Measurements from ENCODE around the gene EFNA5. TPM values are rescaled to one million over a fixed set of nuclear protein-coding genes. Genes with fewer than 3 reads are reported as not detected.

Gene EFNA5
- total and polyA plus RNA-seq, 4 donors = 4.2 to 11.8 (median 8.3) TPM

GRCh38 chr5:107577394-107577950, 93.3 kb downstream of the EFNA5 start:
- no peak for ATAC-seq (ENCODE audit: low FRiP score)
- H3K36me3 ChIP-seq (ENCODE audit: control insufficient read depth in 1 of 2, insufficient read depth in 2 of 2, low read length in 1 of 2) = no peaks in the 10 kb centered on the region
- peaks cover 1 to 6% of the 10 kb centered on the region in 2 donors for H3K4me1 ChIP-seq (ENCODE audit: control insufficient read depth in 1 of 2, insufficient read depth in 2 of 2, low read length in 2 of 2)
- intact Hi-C loops (cut with DNase I) = loop anchor here (10.0 kb wide), 3 partner anchors 103 to 323 kb away; no protein-coding TSS in a partner anchor
- no peak for DNase-seq
- H3K4me3 ChIP-seq (ENCODE audit: low read length in 2 of 2) = no peak overlapping the region
- H3K27ac ChIP-seq (ENCODE audit: low read depth in 1 of 2, low read length in 2 of 2) = no peak overlapping the region
- no peaks in the 10 kb centered on the region for H3K9me3 ChIP-seq (ENCODE audit: control insufficient read depth, low read length)
- 42 to 47% methylated on average over 8 of the region's 8 CpGs for WGBS, 2 donors
- no peaks in the 10 kb centered on the region for H3K27me3 ChIP-seq (ENCODE audit: control insufficient read depth in 1 of 2, insufficient read depth in 2 of 2, low read length in 1 of 2)

GRCh38 chr5:107576736-107577393, 93.9 kb downstream of the EFNA5 start:
- 38 to 54% methylated on average over 3 of the region's 3 CpGs for WGBS, 2 donors
- ATAC-seq (ENCODE audit: low FRiP score) (no peak), DNase-seq (no peak)
- Histone ChIP-seq H3K9me3 (ENCODE audit: control insufficient read depth, low read length) (no peaks in the 10 kb centered on the region), H3K36me3 (ENCODE audit: control insufficient read depth in 1 of 2, insufficient read depth in 2 of 2, low read length in 1 of 2) (no peaks in the 10 kb centered on the region), H3K27me3 (ENCODE audit: control insufficient read depth in 1 of 2, insufficient read depth in 2 of 2, low read length in 1 of 2) (no peaks in the 10 kb centered on the region), H3K4me1 (ENCODE audit: control insufficient read depth in 1 of 2, insufficient read depth in 2 of 2, low read length in 2 of 2) (peaks cover 1 to 6% of the 10 kb centered on the region in 2 donors), H3K27ac (ENCODE audit: low read depth in 1 of 2, low read length in 2 of 2) (no peak overlapping the region), H3K4me3 (ENCODE audit: low read length in 2 of 2) (no peak overlapping the region)
- intact Hi-C loops (cut with DNase I) = loop anchor here (10.0 kb wide), 3 partner anchors 102 to 322 kb away; no protein-coding TSS in a partner anchor

- intact Hi-C loops (cut with DNase I) = loop anchor here (10.0 kb wide), 3 partner anchors 101 to 321 kb away; no protein-coding TSS in a partner anchor
- DNase-seq = no peak
- Histone ChIP-seq H3K9me3 (ENCODE audit: control insufficient read depth, low read length) (no peaks in the 10 kb centered on the region), H3K27ac (ENCODE audit: low read depth in 1 of 2, low read length in 2 of 2) (no peak overlapping the region), H3K27me3 (ENCODE audit: control insufficient read depth in 1 of 2, insufficient read depth in 2 of 2, low read length in 1 of 2) (no peaks in the 10 kb centered on the region), H3K4me3 (ENCODE audit: low read length in 2 of 2) (no peak overlapping the region), H3K36me3 (ENCODE audit: control insufficient read depth in 1 of 2, insufficient read depth in 2 of 2, low read length in 1 of 2) (no peaks in the 10 kb centered on the region), H3K4me1 (ENCODE audit: control insufficient read depth in 1 of 2, insufficient read depth in 2 of 2, low read length in 2 of 2) (peaks cover 1 to 6% of the 10 kb centered on the region in 2 donors)
- WGBS, 2 donors = 89 to 90% methylated on average over 4 of the region's 4 CpGs
- ATAC-seq (ENCODE audit: low FRiP score) = no peak
Measured at GRCh38 chr5:107576155-107576554, 94.6 kb downstream of the EFNA5 start.

DNA sequence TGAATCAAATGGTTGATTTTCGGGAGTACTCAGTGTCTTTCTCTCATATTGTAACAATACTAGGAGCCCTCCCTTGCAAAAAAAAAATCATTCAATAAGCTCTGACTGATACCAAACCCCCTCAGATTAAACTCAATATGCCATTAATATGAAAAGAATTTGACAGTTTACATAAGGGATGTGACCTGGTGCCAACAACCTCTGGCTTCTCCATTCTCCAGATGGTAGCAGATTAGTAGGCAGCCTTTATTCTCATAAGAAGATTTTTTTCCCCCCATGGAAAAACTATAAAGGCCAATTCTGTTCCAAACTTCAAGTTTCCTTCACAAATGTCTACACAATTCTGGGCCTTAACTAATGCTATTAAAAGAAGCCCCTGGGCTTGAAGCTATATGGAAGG, 96.5 kb downstream of the EFNA5 start:
- no peaks in the 10 kb centered on the region for H3K27me3 ChIP-seq (ENCODE audit: control insufficient read depth in 1 of 2, insufficient read depth in 2 of 2, low read length in 1 of 2)
- ATAC-seq (ENCODE audit: low FRiP score) (no peak), DNase-seq (no peak)
- no peak overlapping the region for H3K27ac ChIP-seq (ENCODE audit: low read depth in 1 of 2, low read length in 2 of 2)
- peaks cover 4 to 6% of the 10 kb centered on the region in 2 donors for H3K4me1 ChIP-seq (ENCODE audit: control insufficient read depth in 1 of 2, insufficient read depth in 2 of 2, low read length in 2 of 2)
- no peaks in the 10 kb centered on the region for H3K36me3 ChIP-seq (ENCODE audit: control insufficient read depth in 1 of 2, insufficient read depth in 2 of 2, low read length in 1 of 2)
- intact Hi-C loops (cut with DNase I) = loop anchor here (10.0 kb wide), 3 partner anchors 99 to 319 kb away; no protein-coding TSS in a partner anchor
- 96 to 100% methylated on average over 1 of the region's 1 CpG for WGBS, 2 donors
- H3K4me3 ChIP-seq (ENCODE audit: low read length in 2 of 2) = no peak overlapping the region
- no peaks in the 10 kb centered on the region for H3K9me3 ChIP-seq (ENCODE audit: control insufficient read depth, low read length)

GRCh38 chr5:107572715-107573368, 97.9 kb downstream of the EFNA5 start:
- no peaks in the 10 kb centered on the region for H3K36me3 ChIP-seq (ENCODE audit: control insufficient read depth in 1 of 2, insufficient read depth in 2 of 2, low read length in 1 of 2)
- no peaks in the 10 kb centered on the region for H3K9me3 ChIP-seq (ENCODE audit: control insufficient read depth, low read length)
- H3K27ac ChIP-seq (ENCODE audit: low read depth in 1 of 2, low read length in 2 of 2) = no peak overlapping the region
- no peak overlapping the region for H3K4me3 ChIP-seq (ENCODE audit: low read length in 2 of 2)
- ATAC-seq (ENCODE audit: low FRiP score) (no peak), DNase-seq (no peak)
- WGBS, 2 donors = 81 to 85% methylated on average over 8 of the region's 8 CpGs
- intact Hi-C loops (cut with DNase I) = loop anchor here (10.0 kb wide), 3 partner anchors 98 to 318 kb away; no protein-coding TSS in a partner anchor
- H3K4me1 ChIP-seq (ENCODE audit: control insufficient read depth in 1 of 2, insufficient read depth in 2 of 2, low read length in 2 of 2) = peaks cover 6 to 7% of the 10 kb centered on the region in 2 donors
- H3K27me3 ChIP-seq (ENCODE audit: control insufficient read depth in 1 of 2, insufficient read depth in 2 of 2, low read length in 1 of 2) = no peaks in the 10 kb centered on the region

DNA sequence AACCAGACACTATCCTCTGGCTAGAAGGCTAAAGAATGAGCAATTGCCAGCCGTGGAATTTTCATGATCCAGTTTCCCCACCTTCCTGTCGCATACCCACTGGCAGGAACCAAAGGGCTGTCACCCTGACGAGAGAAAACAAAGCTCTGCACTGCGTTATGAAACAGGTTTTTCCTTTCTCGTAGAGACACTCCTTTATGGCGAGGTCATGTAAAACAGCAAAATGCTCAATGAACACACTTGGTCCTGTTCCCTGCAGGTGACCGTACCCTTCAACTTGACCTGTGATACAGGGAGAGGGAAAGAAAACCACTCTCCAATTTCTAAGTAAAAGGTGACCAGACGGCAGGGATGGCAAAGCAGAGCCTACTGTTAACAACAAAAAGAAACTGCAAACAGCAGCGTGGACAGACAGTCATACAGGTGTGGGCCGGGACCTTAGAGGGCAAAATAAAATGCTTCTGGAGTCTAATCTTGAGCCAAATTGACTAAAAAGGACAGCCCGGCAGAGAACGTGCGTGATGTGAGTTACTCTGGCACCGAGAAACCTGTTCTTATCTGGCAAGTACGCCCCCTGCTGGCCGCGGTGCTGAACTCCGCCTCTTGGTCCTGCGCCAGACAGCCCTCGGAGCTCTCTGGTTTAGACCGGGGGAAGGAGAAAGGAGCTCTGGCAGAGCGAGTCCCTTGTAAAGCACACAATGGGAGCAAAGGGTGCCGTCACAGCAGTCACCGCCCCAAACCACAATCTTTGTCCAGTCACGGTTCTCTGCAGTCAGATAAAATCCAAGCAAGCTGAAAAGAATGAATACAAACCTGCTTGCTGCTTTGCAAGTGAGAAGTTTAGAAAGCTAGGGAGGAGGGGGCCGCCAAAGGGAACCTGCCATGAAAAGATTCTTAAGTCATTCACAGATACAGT, 98.9 kb downstream of the EFNA5 start:
- no peaks in the 10 kb centered on the region for H3K27me3 ChIP-seq (ENCODE audit: control insufficient read depth in 1 of 2, insufficient read depth in 2 of 2, low read length in 1 of 2)
- H3K27ac ChIP-seq (ENCODE audit: low read depth in 1 of 2, low read length in 2 of 2) = peak overlapping the region in 1 of 2 donors; percentile 31
- H3K9me3 ChIP-seq (ENCODE audit: control insufficient read depth, low read length) = no peaks in the 10 kb centered on the region
- peak overlapping the region; percentile 42 to 73 for H3K4me3 ChIP-seq (ENCODE audit: low read length in 2 of 2)
- peaks cover 0 to 7% of the 10 kb centered on the region in 2 donors for H3K4me1 ChIP-seq (ENCODE audit: control insufficient read depth in 1 of 2, insufficient read depth in 2 of 2, low read length in 2 of 2)
- DNase-seq (peak; percentile 93 to 98), ATAC-seq (ENCODE audit: low FRiP score) (peak; percentile 95)
- 2% methylated on average over 26 of the region's 26 CpGs for WGBS, 2 donors
- H3K36me3 ChIP-seq (ENCODE audit: control insufficient read depth in 1 of 2, insufficient read depth in 2 of 2, low read length in 1 of 2) = no peaks in the 10 kb centered on the region
- intact Hi-C loops (cut with DNase I) = loop anchor here (10.0 kb wide), 3 partner anchors 97 to 317 kb away; no protein-coding TSS in a partner anchor

DNA sequence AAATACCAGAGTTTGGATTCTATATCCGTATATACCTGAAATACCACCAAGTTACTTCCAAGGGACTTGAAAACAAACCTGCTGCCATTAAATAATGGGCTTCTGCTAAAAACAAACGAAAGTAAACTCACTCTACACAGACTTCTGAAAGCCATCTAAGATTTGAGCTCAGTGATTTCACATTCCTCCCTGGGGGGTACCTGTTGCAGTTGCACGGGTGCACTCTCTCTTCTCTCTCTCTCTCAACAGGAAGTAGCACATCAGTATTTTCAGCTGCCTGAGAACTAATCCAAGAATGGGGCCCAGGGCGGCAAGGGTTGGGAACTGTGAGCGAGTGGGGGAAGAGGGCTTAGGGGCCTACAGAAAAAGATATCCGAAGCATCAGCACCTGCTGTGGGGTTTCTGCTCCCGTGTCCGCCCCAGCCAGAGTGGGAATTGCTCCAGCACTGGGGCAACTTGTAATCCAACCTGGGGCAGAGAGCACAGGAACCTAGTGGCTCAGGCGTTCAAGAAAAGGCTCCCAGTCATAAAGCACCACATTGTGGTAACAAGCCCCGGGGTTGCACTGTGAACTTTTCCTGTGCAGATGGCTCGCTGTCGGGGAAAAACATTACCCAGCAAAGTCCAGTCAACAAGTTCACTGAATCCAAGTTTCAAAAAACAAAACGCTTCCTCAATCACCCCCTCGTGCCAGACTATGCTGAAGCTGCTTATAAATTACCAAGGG, 99.8 kb downstream of the EFNA5 start:
- Histone ChIP-seq H3K27ac (ENCODE audit: low read depth in 1 of 2, low read length in 2 of 2) (peak overlapping the region in 1 of 2 donors; percentile 66), H3K27me3 (ENCODE audit: control insufficient read depth in 1 of 2, insufficient read depth in 2 of 2, low read length in 1 of 2) (no peaks in the 10 kb centered on the region), H3K36me3 (ENCODE audit: control insufficient read depth in 1 of 2, insufficient read depth in 2 of 2, low read length in 1 of 2) (no peaks in the 10 kb centered on the region), H3K4me3 (ENCODE audit: low read length in 2 of 2) (no peak overlapping the region), H3K4me1 (ENCODE audit: control insufficient read depth in 1 of 2, insufficient read depth in 2 of 2, low read length in 2 of 2) (peaks cover 0 to 7% of the 10 kb centered on the region in 2 donors), H3K9me3 (ENCODE audit: control insufficient read depth, low read length) (no peaks in the 10 kb centered on the region)
- 38 to 45% methylated on average over 14 of the region's 14 CpGs for WGBS, 2 donors
- ATAC-seq (ENCODE audit: low FRiP score) (peak; percentile 27), DNase-seq (no peak)
- intact Hi-C loops (cut with DNase I) = loop anchor here (10.0 kb wide), 3 partner anchors 96 to 316 kb away; no protein-coding TSS in a partner anchor

Measured in aorta (tissue), 5 donors.